GM19467 (cell line): ENCODE results near the gene EIF4H.
"Not testable (repeated sequence)": the region's sequence is repeated elsewhere in the genome, so short reads cannot be mapped to it uniquely, and the experiment has no call there.

ENCODE experiments used
- ATAC-seq: cut with Tn5 transposase; IDR thresholded peaks from one replicate; pipeline ENCODE4 v1.9.1; 2021; ENCODE audit warnings: mild to moderate bottlenecking, moderate library complexity; ENCODE audit not compliant: unreplicated experiment

The EIF4H gene

DNA sequence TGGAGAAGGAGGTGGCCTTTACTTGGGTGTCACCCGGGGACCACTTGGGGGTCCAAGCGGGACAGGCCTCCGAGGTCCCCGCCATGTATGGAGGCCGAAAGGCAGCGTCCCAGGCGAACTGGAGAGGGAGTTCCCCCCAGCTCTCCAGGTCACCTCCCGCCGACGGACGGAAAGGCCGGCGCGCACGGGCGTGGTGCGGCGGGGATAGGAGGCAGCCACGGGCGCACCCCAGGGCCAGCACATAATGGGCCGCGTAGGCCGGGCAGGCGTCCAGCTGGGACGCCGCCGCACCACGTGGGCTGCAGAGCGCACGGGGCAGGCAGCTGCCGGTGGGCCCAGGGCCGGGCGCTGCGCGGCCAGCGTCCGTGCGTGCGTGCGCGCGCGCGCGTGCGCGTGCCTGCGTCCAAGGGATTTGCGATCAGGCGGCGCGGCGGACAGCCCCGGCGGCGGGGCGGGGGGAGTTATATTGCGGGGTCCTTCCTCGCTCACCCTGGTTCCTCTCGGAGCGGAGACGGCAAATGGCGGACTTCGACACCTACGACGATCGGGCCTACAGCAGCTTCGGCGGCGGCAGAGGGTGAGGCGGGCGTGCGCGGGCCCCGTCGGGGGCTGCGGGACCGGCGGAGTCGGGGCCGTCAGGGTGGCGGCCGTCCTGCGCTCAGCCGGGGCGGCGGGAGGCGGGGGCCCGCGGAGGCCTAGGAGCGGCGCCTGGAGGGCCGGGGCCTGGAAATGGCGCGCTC is at the start of gene EIF4H:
Gene EIF4H, plus strand, starts transcription at position 491 of the 740 bp plus-strand sequence. Its CDS starts 28 bp downstream, at position 519.
- peak; percentile 72 for ATAC-seq

DNA sequence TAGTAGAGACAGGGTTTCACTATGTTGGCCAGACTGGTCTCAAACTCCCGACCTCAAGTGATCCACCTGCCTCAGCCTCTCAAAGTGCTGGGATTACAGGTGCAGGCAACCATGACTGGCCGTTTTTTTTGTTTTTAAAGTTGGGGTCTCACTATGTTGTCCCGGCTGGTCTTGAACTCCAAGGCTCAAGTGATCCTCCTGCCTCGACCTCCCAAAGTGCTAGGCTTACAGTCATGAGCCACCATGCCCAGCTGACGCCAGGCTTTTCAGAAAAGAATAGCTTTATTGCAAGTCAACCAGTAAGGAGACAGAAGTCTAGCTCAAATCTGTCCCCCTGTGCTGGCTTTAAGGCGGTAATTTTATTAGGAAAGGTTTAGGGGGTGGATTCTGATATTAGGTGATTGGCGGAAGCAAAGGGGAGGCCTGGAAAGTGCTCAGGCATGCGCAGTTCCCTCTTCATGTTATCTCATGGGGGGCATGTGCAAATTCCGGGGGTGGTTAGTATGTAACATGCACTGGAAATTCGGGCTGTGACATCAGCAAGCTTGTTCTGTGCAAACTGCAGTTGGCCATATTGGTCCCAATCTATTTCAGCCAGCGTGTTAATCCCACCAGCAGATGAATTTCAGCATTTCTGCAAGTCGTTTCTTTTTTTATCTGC is 47.8 kb upstream of the EIF4H start:
- ATAC-seq: no peak

- no peak for ATAC-seq
Observed at GRCh38 chr7:74129887-74130286, 44.3 kb upstream of the EIF4H start.

DNA sequence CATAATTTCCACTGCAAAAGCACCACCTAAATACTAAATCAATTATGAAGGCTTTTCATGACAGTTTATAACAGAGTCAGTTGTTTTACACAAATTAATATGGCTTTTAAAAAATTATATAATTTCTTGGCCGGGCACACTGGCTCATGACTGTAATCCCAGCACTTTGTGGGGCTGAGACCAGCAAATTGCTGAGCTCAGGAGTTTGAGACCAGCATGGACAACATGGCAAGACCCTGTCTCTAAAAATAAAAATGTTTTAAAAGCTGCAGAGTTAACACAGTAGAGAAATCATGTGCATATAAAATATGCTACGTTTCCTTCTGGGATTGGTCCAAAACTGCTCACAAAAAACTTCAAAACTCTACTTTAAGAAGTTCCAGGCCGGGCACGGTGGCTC is 43.6 kb upstream of the EIF4H start:
- no peak for ATAC-seq

DNA sequence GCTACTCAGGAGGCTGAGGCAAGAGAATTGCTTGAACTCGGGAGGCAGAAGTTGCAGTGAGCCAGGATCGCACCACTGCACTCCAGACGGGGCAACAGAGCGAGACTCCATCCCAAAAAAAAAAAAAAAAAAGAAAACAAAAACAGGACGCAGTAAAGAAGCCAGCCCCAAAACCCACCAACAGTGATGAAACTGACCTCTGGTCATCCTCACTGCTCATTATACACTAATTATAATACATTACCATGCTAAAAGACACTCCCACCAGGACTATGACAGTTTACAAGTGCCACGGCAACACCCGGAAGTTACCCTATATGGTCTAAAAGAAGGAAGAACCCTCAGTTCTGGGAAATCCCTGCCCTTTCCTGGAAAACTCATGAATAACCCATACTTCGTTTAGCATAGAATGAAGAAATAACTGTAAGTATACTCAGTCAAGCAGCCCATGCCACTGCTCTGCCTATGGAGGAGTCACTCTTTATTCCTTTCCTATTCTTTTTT is 40.0 kb upstream of the EIF4H start:
- ATAC-seq: no peak

GRCh38 chr7:74138334-74138867 is 35.8 kb upstream of the EIF4H start:
- ATAC-seq: no peak

- no peak for ATAC-seq
Observed at GRCh38 chr7:74138945-74139843, 35.0 kb upstream of the EIF4H start.

DNA sequence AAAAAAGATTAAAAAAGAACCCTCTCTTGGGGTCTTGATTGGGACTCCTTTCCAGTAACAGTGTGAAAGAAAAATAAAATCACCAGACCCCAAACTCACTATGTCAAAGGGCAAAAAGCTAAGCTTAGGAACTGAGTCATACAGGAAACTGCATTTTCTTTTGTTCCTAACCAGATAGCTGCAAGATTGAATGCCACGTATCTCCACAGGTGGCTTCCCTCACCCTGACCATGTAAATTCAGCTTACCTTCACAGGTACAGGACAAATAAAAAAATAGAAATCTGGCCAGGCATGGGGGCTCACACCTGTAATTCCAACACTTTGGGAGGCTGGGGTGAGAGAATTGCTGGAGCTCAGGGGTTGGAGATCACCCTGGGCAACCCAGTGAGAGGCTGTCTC is 32.5 kb upstream of the EIF4H start:
- ATAC-seq: no peak

DNA sequence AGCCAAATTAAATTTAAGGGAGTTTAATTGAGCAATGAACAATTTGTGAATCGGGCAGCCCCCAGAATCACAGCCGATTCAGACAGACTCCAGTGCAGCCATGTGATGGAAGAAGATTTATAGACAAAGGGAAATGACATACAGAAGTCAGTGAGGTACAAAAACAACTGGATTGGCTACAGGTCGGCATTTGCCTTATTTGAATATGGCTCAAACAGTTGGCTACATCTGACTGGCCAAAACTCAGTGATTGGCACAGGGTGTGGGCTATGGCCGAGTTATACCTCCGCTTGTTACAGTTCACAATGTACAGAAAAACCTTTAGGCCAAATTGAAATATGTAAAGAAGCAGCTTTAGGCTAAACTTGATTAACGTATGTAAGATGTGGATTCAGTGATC is 30.8 kb upstream of the EIF4H start:
- no peak for ATAC-seq

DNA sequence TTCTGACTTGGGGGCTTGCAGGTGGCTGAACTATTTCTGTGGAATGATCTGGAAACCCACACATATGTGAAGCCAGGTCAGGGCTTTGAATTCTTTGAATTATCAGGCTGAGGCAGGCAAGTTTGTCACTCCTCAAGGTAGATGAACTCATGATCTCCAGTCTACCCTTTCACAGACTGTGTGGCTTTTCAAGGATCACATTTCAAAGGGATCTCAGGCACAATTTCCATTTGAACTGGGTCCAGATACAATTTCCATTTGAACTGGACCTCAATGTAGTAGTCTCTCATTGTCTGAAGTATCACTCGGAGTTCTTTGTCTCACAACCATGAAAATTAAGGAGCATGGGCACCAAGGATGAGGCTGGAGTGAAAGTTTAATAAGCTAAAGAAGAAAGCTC is 25.7 kb upstream of the EIF4H start:
- no peak for ATAC-seq

GRCh38 chr7:74149071-74149470 is 25.1 kb upstream of the EIF4H start:
- no peak for ATAC-seq

DNA sequence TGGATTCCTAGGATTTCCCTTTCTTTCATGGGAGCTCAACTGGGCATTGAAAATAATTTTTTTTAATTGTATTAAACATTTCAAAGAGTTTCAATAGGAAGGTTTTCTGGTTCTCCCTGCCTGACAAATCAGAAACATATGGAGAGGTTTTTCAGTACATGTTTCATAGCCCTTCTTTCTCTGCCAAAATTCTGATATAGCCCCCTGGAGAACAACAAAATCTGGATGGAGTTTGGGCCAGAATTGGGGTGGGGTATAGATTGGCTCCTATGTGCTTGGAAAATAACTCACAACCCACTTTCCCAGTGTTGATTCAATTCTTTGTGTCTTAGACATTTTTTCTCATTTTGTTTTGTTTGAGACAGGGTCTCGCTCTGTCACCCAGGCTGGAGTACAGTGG is 24.6 kb upstream of the EIF4H start:
- no peak for ATAC-seq

- ATAC-seq: no peak
Observed at GRCh38 chr7:74153736-74154135, 20.4 kb upstream of the EIF4H start.

DNA sequence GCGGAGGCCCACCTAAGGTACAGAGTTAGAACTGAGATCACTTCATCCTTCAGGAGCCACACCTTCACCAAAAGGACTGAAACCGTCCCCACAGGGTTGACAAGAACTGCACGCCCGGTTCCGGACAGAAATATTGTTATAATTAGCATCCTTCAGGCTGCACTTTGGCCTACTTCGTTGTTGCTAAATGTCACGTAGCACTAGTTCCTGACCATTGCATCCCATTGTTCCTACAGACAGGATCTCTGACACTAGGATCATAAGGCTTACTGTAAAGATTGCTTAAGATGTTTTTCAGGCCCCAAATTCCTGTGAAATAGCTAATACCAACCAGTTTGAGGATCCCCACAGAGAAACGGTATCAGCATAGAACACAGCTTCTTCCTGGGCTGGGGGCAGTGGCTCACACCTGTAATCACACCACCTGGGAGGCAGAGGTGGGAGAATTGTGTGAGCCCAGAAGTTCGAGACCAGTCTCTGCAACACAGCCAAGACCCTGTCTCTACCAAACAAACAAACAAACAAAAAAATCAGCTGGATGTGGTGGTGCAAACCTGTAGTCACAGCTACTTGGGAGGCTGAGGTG is 18.3 kb upstream of the EIF4H start:
- no peak for ATAC-seq

DNA sequence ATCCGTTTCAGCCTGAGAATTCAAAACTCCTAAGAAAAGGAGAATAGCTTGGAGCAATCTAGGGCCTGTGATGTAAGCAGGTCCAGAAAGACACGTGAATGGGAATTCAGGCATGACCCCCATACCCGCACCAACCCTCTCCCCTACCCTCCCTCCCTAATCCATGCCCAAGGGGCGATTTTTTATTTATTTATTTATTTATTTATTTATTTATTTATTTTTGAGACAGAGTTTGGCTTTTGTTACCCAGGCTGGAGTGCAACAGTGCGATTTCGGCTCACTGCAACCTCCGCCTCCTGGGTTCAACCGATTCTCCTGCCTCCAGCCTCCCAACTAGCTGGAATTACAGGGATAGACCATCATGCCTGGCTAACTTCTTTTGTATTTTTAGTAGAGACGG is 16.6 kb upstream of the EIF4H start:
- no peak for ATAC-seq

- no peak for ATAC-seq
Observed at GRCh38 chr7:74164985-74165456, 9.1 kb upstream of the EIF4H start.

- no peak for ATAC-seq
Observed at GRCh38 chr7:74165867-74166593, 8.1 kb upstream of the EIF4H start.

DNA sequence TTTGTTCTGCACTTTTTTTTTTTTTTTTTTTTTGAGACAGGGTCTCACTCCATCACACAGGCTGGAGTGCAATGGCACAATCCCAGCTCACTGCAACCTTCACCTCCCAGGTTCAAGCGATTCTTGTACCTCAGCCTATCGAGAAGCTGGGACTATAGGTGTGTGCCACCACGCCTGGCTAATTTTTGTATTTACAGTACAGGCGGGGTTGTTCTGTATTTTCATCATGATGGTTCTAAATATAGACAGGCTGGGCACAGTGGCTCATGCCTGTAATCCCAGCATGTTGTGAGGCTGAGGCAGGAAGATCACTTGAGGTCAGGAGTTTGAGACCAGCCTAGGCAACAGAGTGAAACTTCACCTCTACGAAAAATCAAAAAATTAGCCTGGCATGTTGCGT is 6.8 kb upstream of the EIF4H start:
- ATAC-seq: not testable (repeated sequence)

GRCh38 chr7:74173074-74173473 is 1.1 kb upstream of the EIF4H start:
- ATAC-seq: no peak

DNA sequence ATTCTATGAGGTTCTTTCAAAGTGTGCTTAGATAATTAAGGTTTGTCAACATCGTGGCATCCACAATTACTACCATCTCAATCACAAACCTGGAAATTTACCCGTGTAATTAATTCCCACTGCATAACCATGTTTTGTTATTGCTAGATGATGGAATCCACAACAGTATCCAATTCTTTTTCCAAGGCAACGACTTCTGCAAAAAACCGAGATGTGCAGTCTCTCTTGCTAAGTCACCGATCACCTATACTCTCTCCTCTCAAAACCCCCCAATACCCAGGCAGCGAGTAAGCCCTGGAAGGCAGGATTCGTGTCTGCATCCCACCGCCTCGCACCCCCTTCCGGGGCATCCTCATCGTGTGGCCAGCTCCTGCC is 678 bp upstream of the EIF4H start:
- peak; percentile 7 for ATAC-seq
